Naive B cell (primary cell): ENCODE results near the gene ZNF385C. TPM values are rescaled to one million over a fixed set of nuclear protein-coding genes. Genes with fewer than 3 reads are reported as not detected.

ENCODE experiments used
- ATAC-seq, 2 donors: fragments of 150-1000 bp; cut with Tn5 transposase; 2 replicates each; pipeline ENCODE4 v1.10.0; 2021; ENCODE audit warnings: low read depth in 2 of 2, mild to moderate bottlenecking in 2 of 2, moderate library complexity in 2 of 2
- DNase-seq: peaks from one replicate; pipeline ENCODE4 v3.0.0; 2022
- H3K27ac Mint-ChIP-seq, 6 donors: one replicate each; pipeline ENCODE4 v1.8.0; 2020 to 2022; ENCODE audit warnings: mild to moderate bottlenecking in 6 of 6, mixed read lengths in 6 of 6, moderate library complexity in 5 of 6, inconsistent platforms in 2 of 6
- H3K27me3 Mint-ChIP-seq, 3 donors: one replicate each; pipeline ENCODE4 v1.8.0; 2021 to 2022; ENCODE audit warnings: mixed read lengths in 3 of 3, mild to moderate bottlenecking in 1 of 3
- H3K36me3 Mint-ChIP-seq, 2 donors: one replicate each; pipeline ENCODE4 v1.8.0; 2020 to 2022; ENCODE audit warnings: mixed read lengths in 2 of 2, inconsistent platforms in 1 of 2, mild to moderate bottlenecking in 1 of 2
- H3K4me1 Mint-ChIP-seq, 3 donors: one replicate each; pipeline ENCODE4 v1.8.0; 2020 to 2022; ENCODE audit warnings: mixed read lengths in 3 of 3, inconsistent platforms in 1 of 3, mild to moderate bottlenecking in 1 of 3, moderate library complexity in 1 of 3
- H3K4me3 Mint-ChIP-seq, 8 donors: one replicate each; pipeline ENCODE4 v1.8.0; 2020 to 2022; ENCODE audit warnings: mild to moderate bottlenecking in 8 of 8, mixed read lengths in 8 of 8, moderate library complexity in 8 of 8, inconsistent platforms in 2 of 8
- H3K9me3 Mint-ChIP-seq, 7 donors: one replicate each; pipeline ENCODE4 v1.8.0; 2020 to 2022; ENCODE audit warnings: mixed read lengths in 7 of 7, mild to moderate bottlenecking in 5 of 7, inconsistent platforms in 2 of 7, moderate library complexity in 1 of 7
- polyA plus RNA-seq, 6 donors: library from polyadenylated mRNA; unstranded; fragments of 300-500 nt; fragmentation: Illumina TruSeq; gene quantifications; one replicate each; pipeline ENCODE4 v1.2.3, GENCODE V29; 2021; ENCODE audit warnings: low read depth in 6 of 6

ZNF385C gene
- polyA plus RNA-seq, 6 donors from 2014 or later: 0.21 TPM; not detected in 5

DNA sequence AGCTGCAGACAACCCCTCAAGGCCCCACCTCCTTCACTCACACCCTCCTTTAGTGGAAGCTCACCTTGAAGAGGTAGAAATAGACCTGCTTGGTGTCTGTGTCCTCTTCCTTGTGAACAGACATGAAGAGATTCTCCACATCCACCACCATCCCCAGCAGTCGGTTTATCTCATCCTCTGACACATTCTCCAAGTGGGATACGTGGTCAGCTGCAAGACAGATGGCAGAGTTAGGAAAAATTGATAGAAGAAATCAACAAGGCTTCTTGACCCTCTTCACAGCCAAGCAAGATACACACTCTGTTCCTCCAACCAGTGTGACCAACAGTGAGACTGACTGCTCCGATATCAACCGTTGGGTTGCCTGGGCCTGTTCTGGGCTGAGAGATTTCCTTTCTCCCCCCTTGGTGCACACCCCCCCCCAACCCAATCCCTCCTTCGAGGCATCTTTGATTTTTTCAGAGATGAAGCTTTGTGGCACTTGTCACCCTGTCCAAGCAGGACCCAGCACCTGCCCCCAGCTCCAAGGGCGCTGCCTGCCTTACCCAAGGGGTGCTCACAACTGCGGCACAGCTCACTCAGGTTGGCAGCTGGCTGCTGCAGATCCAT, 22.0 kb upstream of the ZNF385C start:
- DNase-seq (no peak), ATAC-seq (no peak)
- H3K27me3 Mint-ChIP-seq: no peaks in the 10 kb centered on the region
- H3K9me3 Mint-ChIP-seq: peaks cover 0 to 2% (median 0%) of the 10 kb centered on the region in 7 donors
- peaks cover 38 to 57% (median 43%) of the 10 kb centered on the region in 3 donors for H3K4me1 Mint-ChIP-seq
- peak overlapping the region; percentile 67 to 87 (median 76) for H3K4me3 Mint-ChIP-seq
- H3K36me3 Mint-ChIP-seq: peaks cover 6 to 24% of the 10 kb centered on the region in 2 donors
- H3K27ac Mint-ChIP-seq: peak overlapping the region in 1 of 6 donors; percentile 77

DNA sequence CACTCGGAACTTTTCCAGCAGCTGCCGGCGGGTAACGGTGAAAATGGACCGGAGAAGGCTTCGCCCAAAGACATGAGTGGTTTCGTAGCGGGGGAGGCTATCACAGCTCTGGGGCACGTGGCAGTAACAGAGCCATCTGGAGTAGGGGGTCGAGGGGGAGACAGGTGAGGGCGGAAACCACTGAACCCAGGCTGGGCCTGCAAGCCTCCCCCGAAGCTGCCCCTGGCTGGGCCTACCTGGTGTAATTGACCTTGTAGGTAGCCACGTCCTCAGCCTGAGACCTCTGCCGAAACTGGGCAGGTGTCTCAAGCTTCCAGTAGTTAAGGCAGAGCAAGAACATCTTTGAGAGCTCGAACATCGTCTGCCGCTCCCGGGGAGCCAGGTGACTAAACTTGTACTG, 21.0 kb upstream of the ZNF385C start:
- DNase-seq (no peak), ATAC-seq (no peak)
- Mint-ChIP-seq H3K27ac (no peak overlapping the region), H3K27me3 (no peaks in the 10 kb centered on the region), H3K9me3 (peaks cover 0 to 2% (median 0%) of the 10 kb centered on the region in 7 donors), H3K4me1 (peaks cover 40 to 65% (median 50%) of the 10 kb centered on the region in 3 donors), H3K4me3 (peak overlapping the region in 4 of 8 donors; percentile 18 to 59 (median 43)), H3K36me3 (peaks cover 6 to 15% of the 10 kb centered on the region in 2 donors)

DNA sequence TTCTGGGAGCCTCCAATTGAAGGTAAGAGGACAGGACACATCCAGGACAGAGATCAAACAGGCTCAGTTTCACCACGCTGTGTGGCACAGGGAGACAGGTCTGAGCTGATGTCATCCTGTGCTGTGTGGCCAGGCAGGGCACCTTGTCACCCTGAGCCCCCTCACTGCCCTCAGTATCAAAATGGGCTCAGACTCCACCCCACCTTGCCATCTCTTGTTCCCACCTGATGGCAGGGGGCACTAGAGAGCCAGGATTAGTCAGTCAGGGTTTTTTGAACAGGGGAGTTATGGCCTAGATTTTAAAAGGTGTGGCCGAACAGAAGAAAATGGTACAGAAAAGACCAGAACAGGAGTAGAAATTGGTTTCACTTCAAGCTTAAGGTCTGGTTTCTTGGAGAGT, 20.3 kb upstream of the ZNF385C start:
- Mint-ChIP-seq H3K36me3 (peaks cover 6 to 15% of the 10 kb centered on the region in 2 donors), H3K9me3 (peaks cover 0 to 2% (median 0%) of the 10 kb centered on the region in 7 donors), H3K27me3 (no peaks in the 10 kb centered on the region), H3K4me1 (peaks cover 40 to 69% (median 53%) of the 10 kb centered on the region in 3 donors), H3K4me3 (peak overlapping the region in 7 of 8 donors; percentile 13 to 87 (median 77)), H3K27ac (peak overlapping the region in 2 of 6 donors; percentile 38 to 60)
- ATAC-seq (peak; percentile 13 to 22), DNase-seq (peak; percentile 38)

DNA sequence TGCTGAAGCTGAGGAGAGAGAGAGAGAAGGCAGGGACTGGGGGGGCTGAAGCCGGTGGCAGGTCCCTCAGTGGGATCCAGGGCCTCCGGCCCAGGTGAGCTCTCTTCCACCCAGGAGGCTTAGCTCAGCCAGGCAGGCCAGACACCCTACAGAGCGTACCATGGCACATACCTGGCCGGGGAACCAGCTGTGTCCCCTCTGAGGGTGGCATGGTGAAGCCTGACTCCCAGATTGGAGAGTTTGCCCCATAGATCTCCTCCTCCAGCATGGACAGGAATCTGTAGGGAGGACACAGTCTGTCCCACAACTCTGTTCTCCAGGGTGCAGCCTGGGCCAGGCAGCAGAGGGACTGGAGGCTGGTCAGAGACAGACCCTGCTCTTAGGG, 19.8 kb upstream of the ZNF385C start:
- H3K27me3 Mint-ChIP-seq: no peaks in the 10 kb centered on the region
- H3K4me3 Mint-ChIP-seq: peak overlapping the region in 3 of 8 donors; percentile 22 to 77 (median 77)
- no peak for ATAC-seq
- no peak for DNase-seq
- H3K36me3 Mint-ChIP-seq: peaks cover 6 to 15% of the 10 kb centered on the region in 2 donors
- H3K4me1 Mint-ChIP-seq: peaks cover 40 to 72% (median 54%) of the 10 kb centered on the region in 3 donors
- H3K27ac Mint-ChIP-seq: peak overlapping the region in 1 of 6 donors; percentile 60
- peaks cover 0 to 2% (median 0%) of the 10 kb centered on the region in 7 donors for H3K9me3 Mint-ChIP-seq

DNA sequence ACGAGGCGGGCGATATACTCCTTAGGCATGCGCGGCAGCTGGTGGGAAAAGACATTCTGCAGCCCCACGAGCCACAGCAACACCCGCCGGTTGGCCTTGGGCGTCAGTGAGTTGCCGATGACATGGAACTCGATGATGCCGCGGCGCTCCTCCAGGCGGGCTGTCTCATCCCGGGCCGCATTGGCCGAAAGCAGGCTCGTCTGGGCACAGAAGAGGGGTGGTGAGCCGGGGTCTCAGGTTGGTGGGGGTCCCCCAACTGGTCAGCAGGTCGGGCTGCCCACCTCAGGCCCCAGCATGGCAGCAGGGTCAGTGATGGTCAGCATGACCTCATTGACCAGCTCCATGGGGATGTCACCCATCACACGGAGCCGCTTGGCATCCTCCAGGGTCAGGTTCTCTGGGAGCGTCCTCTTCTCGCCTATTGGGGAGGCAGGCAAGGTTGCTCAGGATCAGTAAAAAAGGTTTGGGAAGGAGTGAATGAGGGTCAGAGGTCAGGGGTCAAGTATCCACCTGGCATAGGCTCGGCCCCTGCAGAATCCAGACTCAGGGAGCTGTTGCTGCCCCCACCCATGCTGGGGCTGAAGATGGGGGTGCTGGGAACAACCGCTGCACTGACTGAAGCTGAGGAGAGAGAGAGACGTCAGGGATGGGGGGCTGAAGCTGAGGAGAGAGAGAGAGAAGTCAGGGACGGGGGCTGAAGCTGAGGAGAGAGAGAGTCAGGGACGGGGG, 19.3 kb upstream of the ZNF385C start:
- H3K36me3 Mint-ChIP-seq: peaks cover 6 to 15% of the 10 kb centered on the region in 2 donors
- H3K27ac Mint-ChIP-seq: peak overlapping the region in 1 of 6 donors; percentile 60
- H3K27me3 Mint-ChIP-seq: no peaks in the 10 kb centered on the region
- H3K4me3 Mint-ChIP-seq: peak overlapping the region in 1 of 8 donors; percentile 70
- H3K4me1 Mint-ChIP-seq: peaks cover 44 to 77% (median 58%) of the 10 kb centered on the region in 3 donors
- ATAC-seq: no peak
- DNase-seq: no peak
- H3K9me3 Mint-ChIP-seq: peaks cover 0 to 2% (median 0%) of the 10 kb centered on the region in 7 donors

DNA sequence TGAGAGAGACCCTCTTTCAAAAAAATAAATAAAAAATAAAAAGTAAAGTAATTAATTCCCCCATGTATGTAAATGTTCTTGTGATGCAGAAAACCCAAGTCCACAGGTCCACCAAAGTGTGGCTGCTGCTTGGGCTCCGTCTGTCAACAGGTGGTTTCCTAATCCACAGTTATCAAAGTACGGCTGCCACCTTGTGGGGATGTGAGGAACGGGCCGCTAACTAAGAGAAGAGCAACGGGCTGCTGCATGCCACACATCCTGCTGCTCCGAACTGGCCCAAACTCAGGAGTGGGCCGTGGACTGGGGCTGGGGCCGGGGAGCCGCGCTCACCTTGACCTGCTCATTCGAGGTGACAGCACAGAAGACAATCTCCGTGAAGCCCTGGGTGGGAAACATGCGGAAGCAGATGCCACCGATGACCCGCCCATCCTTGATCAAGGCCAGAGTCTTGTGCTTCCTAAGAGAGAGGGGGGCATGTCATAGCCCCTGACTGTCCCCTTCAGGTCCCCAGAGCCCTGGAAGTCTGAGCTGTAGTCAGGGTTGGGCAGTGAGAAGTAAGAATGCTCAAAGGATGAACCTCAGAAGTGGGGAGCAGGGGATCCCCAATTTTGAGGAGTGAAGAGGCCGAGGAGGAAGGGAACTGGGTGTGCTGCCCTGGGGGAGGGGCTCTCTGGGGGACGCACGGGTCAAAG, 18.6 kb upstream of the ZNF385C start:
- H3K36me3 Mint-ChIP-seq: peaks cover 6 to 15% of the 10 kb centered on the region in 2 donors
- ATAC-seq: peak; percentile 37 to 47
- peaks cover 49 to 77% (median 65%) of the 10 kb centered on the region in 3 donors for H3K4me1 Mint-ChIP-seq
- H3K9me3 Mint-ChIP-seq: peaks cover 0 to 2% (median 0%) of the 10 kb centered on the region in 7 donors
- DNase-seq: peak; percentile 79
- peak overlapping the region in 5 of 6 donors; percentile 35 to 96 (median 50) for H3K27ac Mint-ChIP-seq
- H3K4me3 Mint-ChIP-seq: peak overlapping the region in 6 of 8 donors; percentile 18 to 76 (median 46)
- H3K27me3 Mint-ChIP-seq: no peaks in the 10 kb centered on the region

DNA sequence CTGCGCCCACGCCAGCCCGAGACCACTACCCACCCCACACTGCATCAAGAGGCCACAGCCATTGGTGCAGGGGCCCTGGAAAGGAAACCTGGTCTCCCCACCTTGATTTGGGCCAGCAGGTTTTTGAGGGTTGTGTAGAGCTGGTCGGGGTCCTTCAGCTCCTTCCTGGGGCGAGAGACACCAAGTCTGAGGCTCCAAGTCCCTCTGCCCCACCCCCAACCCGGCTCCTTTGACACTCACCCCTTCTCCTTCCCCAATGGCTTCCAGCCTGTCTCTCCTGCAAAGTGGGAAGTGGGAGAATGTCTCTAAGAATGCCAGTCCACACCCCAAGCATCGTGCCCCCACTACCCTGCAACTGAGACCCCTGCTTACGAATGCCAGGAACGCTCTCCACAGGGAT, 15.8 kb upstream of the ZNF385C start:
- H3K9me3 Mint-ChIP-seq: peaks cover 0 to 2% (median 0%) of the 10 kb centered on the region in 7 donors
- H3K4me3 Mint-ChIP-seq: peak overlapping the region in 2 of 8 donors; percentile 59 to 75
- H3K27ac Mint-ChIP-seq: peak overlapping the region in 1 of 6 donors; percentile 96
- peaks cover 10 to 23% of the 10 kb centered on the region in 2 donors for H3K36me3 Mint-ChIP-seq
- H3K27me3 Mint-ChIP-seq: no peaks in the 10 kb centered on the region
- no peak for DNase-seq
- H3K4me1 Mint-ChIP-seq: peaks cover 48 to 77% (median 62%) of the 10 kb centered on the region in 3 donors
- ATAC-seq: no peak

DNA sequence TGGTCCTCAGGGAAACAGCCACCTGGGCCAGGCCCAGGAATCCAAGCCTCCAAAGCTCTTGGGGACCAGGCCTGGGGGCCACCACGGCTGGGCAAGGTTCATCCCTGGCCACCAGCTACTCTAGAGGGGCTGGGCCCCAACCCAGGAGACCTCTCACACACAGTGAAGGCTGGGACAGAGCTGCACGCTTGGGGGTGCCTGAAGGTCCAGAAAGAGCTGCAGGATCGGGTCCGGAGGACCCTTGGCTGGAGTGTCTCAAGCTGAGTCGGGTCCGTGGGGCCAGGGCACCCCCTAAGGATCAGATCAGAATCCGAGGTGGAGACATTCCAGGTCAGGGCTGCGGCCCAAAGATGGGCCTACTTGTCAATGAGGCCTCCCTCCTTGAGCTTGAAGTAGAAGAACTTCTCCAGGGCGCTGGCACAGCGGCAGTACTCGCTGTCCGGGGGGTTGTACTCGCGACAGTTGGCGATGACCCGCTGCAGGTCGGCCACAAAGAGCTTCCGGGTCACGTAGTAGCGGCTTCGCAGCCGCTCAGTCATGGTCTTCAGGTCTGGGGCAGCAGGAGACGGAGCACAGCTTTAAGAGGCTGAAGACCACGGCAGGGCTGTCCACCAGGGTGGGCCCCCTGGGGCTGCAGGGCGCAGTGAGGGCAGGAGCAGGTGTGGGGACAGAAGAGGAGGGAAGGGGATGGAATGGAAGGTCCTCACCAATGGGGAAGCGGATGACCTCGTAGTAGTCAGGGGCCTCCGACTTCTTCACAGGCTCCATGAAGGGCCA, 15.2 kb upstream of the ZNF385C start:
- H3K27me3 Mint-ChIP-seq: no peaks in the 10 kb centered on the region
- ATAC-seq (no peak), DNase-seq (no peak)
- peaks cover 10 to 23% of the 10 kb centered on the region in 2 donors for H3K36me3 Mint-ChIP-seq
- H3K27ac Mint-ChIP-seq: peak overlapping the region in 2 of 6 donors; percentile 83 to 96
- H3K4me3 Mint-ChIP-seq: peak overlapping the region in 2 of 8 donors; percentile 12 to 89
- H3K4me1 Mint-ChIP-seq: peaks cover 46 to 73% (median 57%) of the 10 kb centered on the region in 3 donors
- peaks cover 0 to 2% (median 0%) of the 10 kb centered on the region in 7 donors for H3K9me3 Mint-ChIP-seq

DNA sequence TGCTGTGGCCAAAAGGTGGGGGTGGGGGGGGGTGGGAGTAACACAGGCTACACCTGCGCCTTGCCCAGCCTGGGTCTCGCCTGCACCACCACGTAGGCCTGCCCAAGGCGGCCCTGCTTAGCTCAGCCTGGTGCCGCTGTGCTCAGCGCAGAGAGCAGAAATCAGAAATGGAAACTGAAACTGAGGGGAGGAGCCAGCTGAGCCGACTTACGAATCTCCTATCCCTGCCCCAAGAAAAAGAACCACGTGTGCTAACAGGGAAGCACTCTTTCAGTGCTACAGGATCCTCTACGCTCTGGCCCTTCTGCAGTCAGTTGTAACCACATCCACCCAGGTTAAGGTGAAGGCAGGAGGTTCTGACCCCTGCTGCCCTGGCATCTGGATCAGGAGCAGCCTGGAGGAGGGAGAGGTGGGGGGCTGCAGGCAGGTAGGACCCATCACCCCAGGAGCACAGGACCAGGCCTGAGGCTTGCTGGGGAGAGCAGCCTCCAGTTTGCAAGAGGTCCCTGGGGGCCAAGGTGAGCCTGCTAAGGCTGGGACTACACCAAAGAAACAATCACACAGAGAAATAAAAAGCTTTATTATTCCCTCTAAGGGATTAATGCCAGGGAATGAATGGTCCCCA, 14.4 kb upstream of the ZNF385C start, which contains the start of gene DHX58:
TSS of gene DHX58 (minus strand) at position 163 of the 625 bp plus-strand sequence. CDS start 822 bp downstream, outside the sequence.
- Mint-ChIP-seq H3K27ac (peak within 1 kb of the TSS; percentile 79 to 96 (median 92)), H3K27me3 (no peaks in the 10 kb centered on the region), H3K9me3 (peaks cover 0 to 2% (median 0%) of the 10 kb centered on the region in 7 donors), H3K4me3 (peak within 1 kb of the TSS; percentile 85 to 95 (median 90)), H3K36me3 (peaks cover 10 to 20% of the 10 kb centered on the region in 2 donors), H3K4me1 (peaks cover 48 to 75% (median 58%) of the 10 kb centered on the region in 3 donors)
- DNase-seq (peak; percentile 75), ATAC-seq (peak; percentile 80 to 81)

DNA sequence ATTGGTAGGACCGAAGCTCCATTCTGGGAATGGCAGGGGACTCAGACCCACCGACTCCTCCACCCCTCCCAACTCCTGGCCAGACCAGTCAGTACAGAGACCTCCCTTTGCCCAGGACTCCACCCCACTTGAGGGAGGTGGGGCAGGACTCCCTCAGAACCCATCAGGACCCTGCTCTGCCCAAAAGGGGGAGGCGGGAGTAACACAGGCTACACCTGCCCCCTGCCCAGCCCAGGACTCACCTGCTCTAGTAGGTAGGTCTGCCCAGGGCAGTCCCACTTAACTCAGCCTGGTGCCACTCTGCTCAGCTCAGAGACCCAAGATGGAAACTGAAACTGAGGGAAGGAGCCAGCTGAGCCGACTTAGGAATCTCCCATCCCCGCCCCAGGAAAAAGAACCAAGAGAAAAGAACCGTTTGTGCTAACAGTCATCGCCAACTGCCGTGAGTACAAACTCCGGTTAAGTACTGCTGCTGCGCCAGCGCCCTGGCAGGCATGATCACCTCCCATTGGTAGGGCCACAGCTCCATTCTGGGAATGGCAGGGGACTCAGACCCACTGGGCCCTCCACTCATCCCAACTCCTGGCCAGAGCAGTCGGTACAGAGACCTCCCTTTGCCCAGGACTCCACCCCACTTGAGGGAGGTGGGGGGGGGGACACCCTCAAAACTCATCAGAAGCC, 13.7 kb upstream of the ZNF385C start:
- H3K27ac Mint-ChIP-seq: peak overlapping the region; percentile 79 to 96 (median 92)
- DNase-seq: no peak
- ATAC-seq: no peak
- peaks cover 10 to 14% of the 10 kb centered on the region in 2 donors for H3K36me3 Mint-ChIP-seq
- H3K27me3 Mint-ChIP-seq: no peaks in the 10 kb centered on the region
- H3K4me1 Mint-ChIP-seq: peaks cover 47 to 75% (median 55%) of the 10 kb centered on the region in 3 donors
- H3K4me3 Mint-ChIP-seq: peak overlapping the region; percentile 85 to 95 (median 90)
- H3K9me3 Mint-ChIP-seq: peaks cover 0 to 2% (median 0%) of the 10 kb centered on the region in 7 donors

DNA sequence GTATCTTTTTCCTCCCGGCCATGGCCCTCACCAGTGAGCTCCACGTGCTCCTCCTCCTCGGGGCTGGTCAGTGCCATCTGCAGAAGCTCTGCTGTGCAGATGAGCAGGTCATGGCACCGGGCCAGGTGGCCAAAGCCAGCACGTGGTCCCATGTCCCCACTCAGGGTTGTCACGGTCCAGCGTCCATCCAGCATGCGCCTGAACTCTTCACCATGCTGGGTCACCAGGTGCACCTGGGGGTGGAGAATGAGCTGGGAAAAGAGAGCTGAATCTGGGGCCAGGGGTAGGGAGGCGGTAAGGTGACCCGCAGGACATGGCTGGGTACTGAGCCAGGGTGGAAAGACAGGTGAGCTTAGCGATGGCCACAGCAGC, 13.0 kb upstream of the ZNF385C start:
- peaks cover 0 to 2% (median 0%) of the 10 kb centered on the region in 7 donors for H3K9me3 Mint-ChIP-seq
- peak overlapping the region in 6 of 8 donors; percentile 15 to 92 (median 87) for H3K4me3 Mint-ChIP-seq
- H3K27me3 Mint-ChIP-seq: no peaks in the 10 kb centered on the region
- peaks cover 41 to 68% (median 48%) of the 10 kb centered on the region in 3 donors for H3K4me1 Mint-ChIP-seq
- no peak for ATAC-seq
- H3K36me3 Mint-ChIP-seq: peaks cover 4 to 8% of the 10 kb centered on the region in 2 donors
- peak overlapping the region in 2 of 6 donors; percentile 86 to 91 for H3K27ac Mint-ChIP-seq
- no peak for DNase-seq
